Keratinocyte (primary cell): ENCODE data around the gene SLC27A2.

Experiments
- CTCF ChIP-seq, 3 experiments: IDR thresholded peaks in 1 of 3; conservative IDR thresholded peaks in 1 of 3; optimal IDR thresholded peaks in 1 of 3; 2 replicates in 2 of 3; 3 replicates in 1 of 3; pipeline versions ENCODE3 to v1.5.1; 2011; ENCODE audit warnings: low read length in 3 of 3, mild to moderate bottlenecking in 3 of 3, moderate library complexity in 2 of 3, control low read depth in 1 of 3, inconsistent platforms in 1 of 3; ENCODE audit not compliant: insufficient read depth in 2 of 3; ENCODE audit errors: extremely low read depth in 1 of 3
- EZH2 ChIP-seq: IDR thresholded peaks from one replicate; pipeline ENCODE4 v1.6.1; 2012; ENCODE audit warnings: inconsistent platforms, mild to moderate bottlenecking, low read length, moderate library complexity

GRCh38 chr15:50181201-50181968 is 611 bp upstream of the SLC27A2 start:
- TF ChIP-seq CTCF (optimal IDR thresholded peaks at IDR 0.05 in 1 of 3, IDR thresholded peaks at IDR 0.05 in 1 of 3, conservative IDR thresholded peaks at IDR 0.05 in 1 of 3; ENCODE audit: extremely low read depth in 1 of 3, insufficient read depth in 2 of 3, low read length in 3 of 3) (no peak), EZH2 (no peak)
